GM12878 (cell line): ENCODE data around the gene CREB3L4. TPM values are rescaled to one million over a fixed set of nuclear protein-coding genes. Genes with fewer than 3 reads are reported as not detected.
A peak's percentile ranks its signal among the peaks of the same experiment; 100 is the strongest.

Experiments
- BACH1 ChIP-seq: fragments of 450-650 bp; IDR thresholded peaks from 2 replicates; pipeline ENCODE4 v1.6.1; 2017; ENCODE audit warnings: mild to moderate bottlenecking, borderline replicate concordance
- EED ChIP-seq: sonication (generic); IDR thresholded peaks from 2 replicates; pipeline ENCODE4 v1.6.1; 2016; ENCODE audit warnings: antibody characterized with exemption, low read depth
- ESRRA ChIP-seq: IDR thresholded peaks from 2 replicates; pipeline ENCODE4 v1.6.1; 2012; ENCODE audit warnings: mild to moderate bottlenecking, low read length, improper control_type of control experiment
- MEF2B ChIP-seq: fragments of 450-650 bp; IDR thresholded peaks from 2 replicates; pipeline ENCODE4 v1.6.1; 2018; ENCODE audit warnings: mild to moderate bottlenecking, moderate library complexity; ENCODE audit not compliant: partially characterized antibody, poor library complexity, severe bottlenecking
- MXI1 ChIP-seq: fragments of 150-350 bp; IDR thresholded peaks from 2 replicates; pipeline ENCODE4 v1.6.1; 2011; ENCODE audit warnings: low read depth, mild to moderate bottlenecking, inconsistent platforms, low read length, improper control_type of control experiment
- NFIC ChIP-seq: IDR thresholded peaks from 2 replicates; pipeline ENCODE4 v1.6.1; 2012; ENCODE audit warnings: low read depth, mild to moderate bottlenecking, inconsistent platforms, low read length, moderate library complexity
- NFYA ChIP-seq: IDR thresholded peaks from 2 replicates; pipeline ENCODE4 v1.6.1; 2011; ENCODE audit warnings: low read depth, mild to moderate bottlenecking, low read length, improper control_type of control experiment, borderline replicate concordance
- NR2C1 ChIP-seq: fragments of 450-650 bp; IDR thresholded peaks from 2 replicates; pipeline ENCODE4 v1.6.1; 2017; ENCODE audit warnings: antibody characterized with exemption, mild to moderate bottlenecking, moderate library complexity
- RUNX3 ChIP-seq: IDR thresholded peaks from 2 replicates; pipeline ENCODE4 v1.6.1; 2012; ENCODE audit warnings: low read length, inconsistent platforms
- SIX5 ChIP-seq: IDR thresholded peaks from 2 replicates; pipeline ENCODE4 v1.6.1; 2011; ENCODE audit warnings: mild to moderate bottlenecking, low read depth, low read length, moderate library complexity; ENCODE audit not compliant: severe bottlenecking
- SMC3 ChIP-seq: IDR thresholded peaks from 2 replicates; pipeline ENCODE4 v1.6.1; 2011; ENCODE audit warnings: low read length, improper control_type of control experiment, borderline replicate concordance
- SREBF2 ChIP-seq: IDR thresholded peaks from 2 replicates; pipeline ENCODE4 v1.6.1; 2012; ENCODE audit warnings: mild to moderate bottlenecking, low read length
- STAT1 ChIP-seq: fragments of 450-650 bp; conservative IDR thresholded peaks from 2 replicates; pipeline ENCODE4 v1.6.1; 2014; ENCODE audit warnings: antibody characterized with exemption, mild to moderate bottlenecking
- SUZ12 ChIP-seq: fragments of 200-600 bp; sonication (generic); IDR thresholded peaks from one replicate; pipeline ENCODE4 v1.6.1; 2018; ENCODE audit warnings: antibody characterized with exemption, mild to moderate bottlenecking; ENCODE audit not compliant: unreplicated experiment
- TAF1 ChIP-seq: IDR thresholded peaks from 2 replicates; pipeline ENCODE4 v1.6.1; 2011; ENCODE audit warnings: mild to moderate bottlenecking, low read depth, low read length, borderline replicate concordance
- TCF7 ChIP-seq: IDR thresholded peaks from 2 replicates; pipeline ENCODE4 v1.6.1; 2014; ENCODE audit warnings: antibody characterized with exemption, borderline replicate concordance
- ZBED1 ChIP-seq: IDR thresholded peaks from 2 replicates; pipeline ENCODE4 v1.6.1; 2016; ENCODE audit warnings: borderline replicate concordance
- polyA plus RNA-seq, 11 experiments: library from polyadenylated mRNA; depleted of rRNA in 4 of 11; unstranded in 6 of 11; stranded (reverse) in 5 of 11; fragments of >200 nt; fragmentation: Nextera tagmentation in 4 of 11; fragmentation: Illumina TruSeq in 1 of 11; extraction: Ambion mirVana in 4 of 11; extraction: Trizol in 1 of 11; gene quantifications; 1 replicate in 1 of 11; 2 replicates in 10 of 11; pipeline versions ENCODE4 v1.2.1 to v1.2.3, GENCODE V29; 2011 to 2016; ENCODE audit warnings: inconsistent platforms in 2 of 11, missing spikeins in 2 of 11, low read depth in 1 of 11
- total RNA-seq, 4 experiments: library from RNA; depleted of rRNA in 3 of 4; stranded (reverse); fragments of >200 nt in 3 of 4; fragmentation: Illumina TruSeq in 1 of 4; extraction: Trizol in 1 of 4; gene quantifications; 2 replicates each; pipeline versions ENCODE4 v1.2.1 to v1.2.3, GENCODE V29; 2013 to 2021
- TF ChIP-seq, protein P1 (sequence below): fragments of 450-650 bp; IDR thresholded peaks from 2 replicates; pipeline ENCODE4 v1.6.1; 2017; ENCODE audit warnings: mild to moderate bottlenecking, moderate library complexity
- TF ChIP-seq, protein P2 (sequence below): fragments of 450-650 bp; IDR thresholded peaks from 2 replicates; pipeline ENCODE4 v1.6.1; 2016; ENCODE audit warnings: mild to moderate bottlenecking, moderate library complexity, borderline replicate concordance
- TF ChIP-seq, protein P3 (sequence below): IDR thresholded peaks from 2 replicates; pipeline ENCODE4 v1.6.1; 2011; ENCODE audit warnings: low read depth, mild to moderate bottlenecking, low read length, moderate library complexity, borderline replicate concordance; ENCODE audit errors: extremely low read depth

Gene CREB3L4
- total and polyA plus RNA-seq, 10 of the 15 experiments (the other 5 are each of a cell fraction or from before 2014, with no cell fraction given), result 9.7 to 14.0 (median 12.1) TPM

DNA sequence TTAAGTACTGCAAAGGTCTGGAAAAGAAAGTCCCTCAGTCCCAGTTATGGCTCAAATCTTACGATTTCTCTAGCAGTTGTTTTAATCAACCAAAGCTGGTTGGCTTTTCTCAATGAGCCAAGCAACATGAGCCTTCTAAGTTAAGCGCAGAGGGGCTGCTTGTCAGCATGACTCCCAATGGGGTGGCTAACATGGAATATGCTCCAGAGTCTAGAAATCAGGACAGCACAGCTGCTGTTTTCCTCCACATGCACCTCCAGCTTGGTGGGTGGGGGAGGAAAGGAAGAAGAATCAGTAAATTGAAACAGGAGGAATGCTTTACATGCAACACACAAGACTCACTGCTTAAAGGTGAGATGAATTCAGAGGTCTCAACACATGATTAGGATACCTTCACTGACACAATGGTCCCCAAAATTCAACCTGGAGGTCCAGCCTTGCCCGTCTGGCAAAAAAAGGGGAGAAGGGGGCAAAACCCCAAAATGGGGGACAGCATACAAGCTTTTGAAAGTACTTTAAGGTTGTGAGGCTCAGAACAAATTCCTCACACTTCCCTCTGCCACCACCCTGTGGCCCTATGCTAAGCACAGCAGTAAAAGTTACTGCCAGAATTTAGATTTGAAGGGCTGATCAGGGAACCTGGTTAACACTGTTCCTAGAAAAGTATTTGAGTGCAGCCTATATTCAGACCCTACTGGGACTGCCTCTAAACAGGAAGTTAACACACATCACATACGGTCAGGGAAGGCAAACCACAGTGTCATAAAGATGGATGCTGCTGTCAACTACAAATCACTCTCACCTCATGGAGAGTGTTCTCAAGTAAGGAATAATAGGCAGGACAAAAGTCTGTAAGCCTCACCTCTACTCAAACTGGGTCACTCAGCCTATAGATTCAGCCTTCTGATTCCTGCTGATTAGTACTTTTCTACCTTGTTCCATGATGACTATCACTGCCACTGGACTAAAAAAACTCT is 47.5 kb upstream of the CREB3L4 start (continued):
- TF ChIP-seq, protein P1, sequence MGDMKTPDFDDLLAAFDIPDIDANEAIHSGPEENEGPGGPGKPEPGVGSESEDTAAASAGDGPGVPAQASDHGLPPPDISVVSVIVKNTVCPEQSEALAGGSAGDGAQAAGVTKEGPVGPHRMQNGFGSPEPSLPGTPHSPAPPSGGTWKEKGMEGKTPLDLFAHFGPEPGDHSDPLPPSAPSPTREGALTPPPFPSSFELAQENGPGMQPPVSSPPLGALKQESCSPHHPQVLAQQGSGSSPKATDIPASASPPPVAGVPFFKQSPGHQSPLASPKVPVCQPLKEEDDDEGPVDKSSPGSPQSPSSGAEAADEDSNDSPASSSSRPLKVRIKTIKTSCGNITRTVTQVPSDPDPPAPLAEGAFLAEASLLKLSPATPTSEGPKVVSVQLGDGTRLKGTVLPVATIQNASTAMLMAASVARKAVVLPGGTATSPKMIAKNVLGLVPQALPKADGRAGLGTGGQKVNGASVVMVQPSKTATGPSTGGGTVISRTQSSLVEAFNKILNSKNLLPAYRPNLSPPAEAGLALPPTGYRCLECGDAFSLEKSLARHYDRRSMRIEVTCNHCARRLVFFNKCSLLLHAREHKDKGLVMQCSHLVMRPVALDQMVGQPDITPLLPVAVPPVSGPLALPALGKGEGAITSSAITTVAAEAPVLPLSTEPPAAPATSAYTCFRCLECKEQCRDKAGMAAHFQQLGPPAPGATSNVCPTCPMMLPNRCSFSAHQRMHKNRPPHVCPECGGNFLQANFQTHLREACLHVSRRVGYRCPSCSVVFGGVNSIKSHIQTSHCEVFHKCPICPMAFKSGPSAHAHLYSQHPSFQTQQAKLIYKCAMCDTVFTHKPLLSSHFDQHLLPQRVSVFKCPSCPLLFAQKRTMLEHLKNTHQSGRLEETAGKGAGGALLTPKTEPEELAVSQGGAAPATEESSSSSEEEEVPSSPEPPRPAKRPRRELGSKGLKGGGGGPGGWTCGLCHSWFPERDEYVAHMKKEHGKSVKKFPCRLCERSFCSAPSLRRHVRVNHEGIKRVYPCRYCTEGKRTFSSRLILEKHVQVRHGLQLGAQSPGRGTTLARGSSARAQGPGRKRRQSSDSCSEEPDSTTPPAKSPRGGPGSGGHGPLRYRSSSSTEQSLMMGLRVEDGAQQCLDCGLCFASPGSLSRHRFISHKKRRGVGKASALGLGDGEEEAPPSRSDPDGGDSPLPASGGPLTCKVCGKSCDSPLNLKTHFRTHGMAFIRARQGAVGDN, result no peak
- TF ChIP-seq STAT1 (no peak), ESRRA (no peak), NR2C1 (no peak), ZBED1 (no peak), SREBF2 (no peak), EED (no peak), SIX5 (no peak), RUNX3 (peak; percentile 54; the same call in 1 of the 2 replicates), MXI1 (0 out of 2 replicates have a peak, but pooled peaks have one; percentile 30), TCF7 (no peak), SMC3 (peak; percentile 51; the same call in 1 of the 2 replicates), TAF1 (no peak), NFYA (no peak), SUZ12 (no peak), NFIC (no peak), MEF2B (no peak), BACH1 (no peak)
- TF ChIP-seq, protein P2, sequence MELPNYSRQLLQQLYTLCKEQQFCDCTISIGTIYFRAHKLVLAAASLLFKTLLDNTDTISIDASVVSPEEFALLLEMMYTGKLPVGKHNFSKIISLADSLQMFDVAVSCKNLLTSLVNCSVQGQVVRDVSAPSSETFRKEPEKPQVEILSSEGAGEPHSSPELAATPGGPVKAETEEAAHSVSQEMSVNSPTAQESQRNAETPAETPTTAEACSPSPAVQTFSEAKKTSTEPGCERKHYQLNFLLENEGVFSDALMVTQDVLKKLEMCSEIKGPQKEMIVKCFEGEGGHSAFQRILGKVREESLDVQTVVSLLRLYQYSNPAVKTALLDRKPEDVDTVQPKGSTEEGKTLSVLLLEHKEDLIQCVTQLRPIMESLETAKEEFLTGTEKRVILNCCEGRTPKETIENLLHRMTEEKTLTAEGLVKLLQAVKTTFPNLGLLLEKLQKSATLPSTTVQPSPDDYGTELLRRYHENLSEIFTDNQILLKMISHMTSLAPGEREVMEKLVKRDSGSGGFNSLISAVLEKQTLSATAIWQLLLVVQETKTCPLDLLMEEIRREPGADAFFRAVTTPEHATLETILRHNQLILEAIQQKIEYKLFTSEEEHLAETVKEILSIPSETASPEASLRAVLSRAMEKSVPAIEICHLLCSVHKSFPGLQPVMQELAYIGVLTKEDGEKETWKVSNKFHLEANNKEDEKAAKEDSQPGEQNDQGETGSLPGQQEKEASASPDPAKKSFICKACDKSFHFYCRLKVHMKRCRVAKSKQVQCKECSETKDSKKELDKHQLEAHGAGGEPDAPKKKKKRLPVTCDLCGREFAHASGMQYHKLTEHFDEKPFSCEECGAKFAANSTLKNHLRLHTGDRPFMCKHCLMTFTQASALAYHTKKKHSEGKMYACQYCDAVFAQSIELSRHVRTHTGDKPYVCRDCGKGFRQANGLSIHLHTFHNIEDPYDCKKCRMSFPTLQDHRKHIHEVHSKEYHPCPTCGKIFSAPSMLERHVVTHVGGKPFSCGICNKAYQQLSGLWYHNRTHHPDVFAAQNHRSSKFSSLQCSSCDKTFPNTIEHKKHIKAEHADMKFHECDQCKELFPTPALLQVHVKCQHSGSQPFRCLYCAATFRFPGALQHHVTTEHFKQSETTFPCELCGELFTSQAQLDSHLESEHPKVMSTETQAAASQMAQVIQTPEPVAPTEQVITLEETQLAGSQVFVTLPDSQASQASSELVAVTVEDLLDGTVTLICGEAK, result no peak
- TF ChIP-seq, protein P3, sequence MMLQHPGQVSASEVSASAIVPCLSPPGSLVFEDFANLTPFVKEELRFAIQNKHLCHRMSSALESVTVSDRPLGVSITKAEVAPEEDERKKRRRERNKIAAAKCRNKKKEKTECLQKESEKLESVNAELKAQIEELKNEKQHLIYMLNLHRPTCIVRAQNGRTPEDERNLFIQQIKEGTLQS, result no peak
